ENCODE measurements around the gene PPP1R3F.
"Not testable (repeated sequence)": the region's sequence is repeated elsewhere in the genome, so short reads cannot be mapped to it uniquely, and the experiment has no call there.

GRCh38 chrX:49307775-49308174 lies 38.2 kb downstream of the PPP1R3F start:
- TF ChIP-seq CTCF, POLR2A (IDR thresholded peaks at IDR 0.05): not testable (repeated sequence)

Data from esophagus squamous epithelium (tissue), 4 donors.